Mucosa of stomach (tissue), 1 donor: ENCODE measurements around the gene TMA7.

Source experiments
- H3K27me3 ChIP-seq: one replicate; pipeline ENCODE4 v1.7.0; 2013; ENCODE audit warnings: mild to moderate bottlenecking, low read length; ENCODE audit not compliant: control insufficient read depth, insufficient read depth
- H3K36me3 ChIP-seq: one replicate; pipeline ENCODE4 v1.7.0; 2013; ENCODE audit warnings: low read length; ENCODE audit not compliant: control insufficient read depth, insufficient read depth
- H3K4me1 ChIP-seq: one replicate; pipeline ENCODE4 v1.7.0; 2013; ENCODE audit warnings: mild to moderate bottlenecking, low read length; ENCODE audit not compliant: control insufficient read depth, insufficient read depth
- H3K4me3 ChIP-seq: one replicate; pipeline ENCODE4 v1.7.0; 2013; ENCODE audit warnings: low read length
- H3K9ac ChIP-seq: one replicate; pipeline ENCODE4 v1.7.0; 2013; ENCODE audit warnings: mild to moderate bottlenecking, low read length, moderate library complexity
- H3K9me3 ChIP-seq: one replicate; pipeline ENCODE4 v1.7.0; 2013; ENCODE audit warnings: mild to moderate bottlenecking, low read length, moderate library complexity; ENCODE audit not compliant: control insufficient read depth
- donor health status: Pancreatic carcinoma.

The TMA7 gene

DNA sequence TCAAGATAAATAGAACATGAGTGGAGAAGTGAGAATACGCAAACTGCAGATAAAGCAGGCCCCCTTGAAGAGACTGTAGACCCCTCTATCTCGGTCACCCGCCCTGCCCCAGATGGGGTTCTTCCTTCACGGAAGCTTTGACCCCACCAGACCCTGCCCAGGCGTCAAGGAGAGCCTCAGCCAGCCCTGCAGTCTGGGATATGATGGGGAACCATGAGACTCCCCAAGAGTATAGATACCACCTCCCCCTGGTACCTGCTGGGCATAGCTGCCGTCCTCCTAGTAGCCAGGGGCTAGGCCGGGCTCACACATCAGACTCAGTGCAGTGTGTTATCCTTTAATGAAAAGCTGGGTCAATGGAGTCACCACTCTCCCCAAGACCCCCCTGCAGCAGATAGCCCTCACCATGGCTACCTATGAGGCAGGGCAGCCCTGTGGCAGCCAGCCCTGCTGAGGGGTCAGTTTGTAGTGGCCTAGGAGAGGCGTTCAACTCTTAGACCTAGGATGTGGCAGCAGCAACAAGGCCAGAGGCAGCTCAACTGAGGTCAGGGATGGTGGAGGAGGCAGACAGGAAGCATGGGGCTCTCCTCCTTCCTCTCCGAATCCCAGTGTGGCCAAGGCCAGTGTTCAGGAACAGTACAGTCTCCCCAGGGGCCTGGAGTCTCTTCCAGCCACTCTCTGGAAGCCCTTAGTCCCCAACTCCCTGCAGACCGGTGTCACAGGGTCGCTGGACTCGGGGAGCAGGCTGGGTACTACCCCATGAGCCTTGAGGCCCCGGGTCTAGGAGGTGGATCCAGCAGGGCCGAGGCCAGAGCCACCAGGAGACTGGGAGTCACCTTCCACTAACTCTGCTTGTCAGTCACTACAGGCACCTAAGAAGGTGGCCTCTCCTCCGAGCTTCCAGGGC, 36.3 kb upstream of the TMA7 start:
- no peaks in the 10 kb centered on the region for H3K9me3 ChIP-seq
- no peak overlapping the region for H3K9ac ChIP-seq
- no peak overlapping the region for H3K4me3 ChIP-seq
- H3K36me3 ChIP-seq, result peaks cover 2% of the 10 kb centered on the region
- no peaks in the 10 kb centered on the region for H3K4me1 ChIP-seq
- H3K27me3 ChIP-seq, result no peaks in the 10 kb centered on the region

DNA sequence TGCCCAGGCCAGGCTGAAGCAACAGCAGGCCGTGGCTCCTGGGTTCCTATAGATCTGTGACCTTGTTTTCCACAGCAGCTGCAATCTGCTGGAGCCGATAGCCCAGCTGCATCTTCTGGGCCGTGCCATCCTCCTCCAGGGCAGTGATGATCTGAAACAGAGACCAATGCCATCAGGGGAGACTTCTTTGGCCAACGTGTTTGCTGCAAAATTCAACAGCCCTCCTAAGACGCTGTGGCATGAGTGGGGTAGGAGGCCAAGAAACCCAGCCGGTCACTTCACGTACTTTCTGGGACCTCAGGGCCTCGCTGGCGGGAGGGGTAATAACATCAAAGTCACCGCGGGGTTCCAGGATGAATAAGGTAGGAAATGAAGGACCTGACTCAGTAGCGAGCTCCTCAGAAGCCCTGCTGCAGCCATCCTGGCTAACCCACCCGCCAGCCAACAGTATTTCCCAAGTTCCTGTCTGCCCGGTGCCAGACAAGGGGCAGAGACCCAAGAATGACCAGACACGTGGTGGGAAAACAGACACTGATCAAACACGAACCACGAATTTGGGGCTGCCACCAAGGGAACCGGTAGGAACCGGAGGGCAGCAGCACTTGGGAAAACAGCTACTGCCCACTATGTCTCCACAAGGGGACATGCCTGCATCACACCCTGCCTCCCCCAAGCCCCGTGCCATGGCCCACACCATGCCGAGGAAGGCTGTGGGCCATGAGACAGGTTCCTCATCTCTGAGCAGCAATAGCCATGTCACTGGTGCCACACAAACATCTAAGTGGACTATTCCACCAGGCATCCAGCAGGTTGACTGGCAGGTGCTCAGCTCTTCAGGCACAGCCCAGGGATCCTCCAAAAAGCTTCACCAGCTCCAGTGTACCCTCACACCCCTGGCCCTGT, 35.4 kb upstream of the TMA7 start:
- no peak overlapping the region for H3K9ac ChIP-seq
- H3K36me3 ChIP-seq, result peaks cover 4% of the 10 kb centered on the region

DNA sequence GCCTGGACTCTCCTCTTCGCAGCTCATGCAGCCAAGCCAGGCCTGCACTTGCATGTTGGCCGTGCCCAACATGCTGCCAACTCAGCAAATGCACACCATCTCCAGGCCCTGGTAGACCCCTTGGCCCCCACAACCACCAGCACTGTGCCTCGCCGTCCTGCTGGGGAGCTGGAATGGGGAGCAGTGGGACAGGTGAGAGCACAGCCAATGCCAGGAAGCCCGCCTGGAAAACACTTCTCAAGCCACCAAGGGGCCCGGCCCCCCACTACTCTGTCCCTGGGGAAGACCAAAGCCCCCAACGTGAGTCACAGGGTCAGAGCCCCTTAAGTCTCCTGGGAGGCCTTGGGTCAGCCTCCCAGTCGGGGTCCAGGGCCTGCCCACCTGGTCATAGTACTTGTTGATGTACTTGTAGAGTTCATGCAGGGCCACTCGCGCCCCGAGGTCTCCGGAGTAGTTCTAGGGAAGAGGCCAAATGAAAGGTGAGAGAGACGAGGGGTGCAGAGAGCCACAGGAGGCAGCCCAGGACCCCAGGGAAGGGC, 34.6 kb upstream of the TMA7 start:
- no peak overlapping the region for H3K9ac ChIP-seq

More for the DNA sequence above, 35.4 kb upstream of the TMA7 start:
- no peaks in the 10 kb centered on the region for H3K27me3 ChIP-seq
- no peaks in the 10 kb centered on the region for H3K9me3 ChIP-seq
- H3K4me3 ChIP-seq, result no peak overlapping the region
- H3K4me1 ChIP-seq, result no peaks in the 10 kb centered on the region

DNA sequence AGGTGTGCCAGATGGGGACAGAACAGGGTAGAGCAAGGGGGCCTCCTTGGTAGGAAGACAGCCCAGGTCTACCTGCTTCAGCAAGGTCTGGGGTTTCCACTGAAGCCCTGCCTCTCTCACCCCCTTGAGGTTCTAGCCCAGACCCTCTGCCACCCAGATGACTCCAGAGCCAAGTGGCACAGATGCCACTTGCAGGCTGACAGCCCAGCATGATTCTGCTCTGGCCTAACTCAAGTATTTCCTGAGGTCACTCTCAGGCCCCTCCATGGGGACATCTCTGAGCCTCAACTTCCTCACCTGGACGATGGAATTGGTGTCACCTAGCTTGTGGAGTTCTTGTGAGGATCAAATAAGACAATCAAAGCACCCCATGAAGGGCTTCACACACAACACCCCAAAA, 34.1 kb upstream of the TMA7 start:
- Histone ChIP-seq H3K4me1 (no peaks in the 10 kb centered on the region), H3K27me3 (no peaks in the 10 kb centered on the region), H3K9me3 (no peaks in the 10 kb centered on the region), H3K4me3 (no peak overlapping the region), H3K36me3 (peaks cover 12% of the 10 kb centered on the region), H3K9ac (no peak overlapping the region)

More for the DNA sequence above, 34.6 kb upstream of the TMA7 start:
- Histone ChIP-seq H3K4me3 (no peak overlapping the region), H3K9me3 (no peaks in the 10 kb centered on the region), H3K27me3 (no peaks in the 10 kb centered on the region), H3K36me3 (peaks cover 7% of the 10 kb centered on the region), H3K4me1 (no peaks in the 10 kb centered on the region)

DNA sequence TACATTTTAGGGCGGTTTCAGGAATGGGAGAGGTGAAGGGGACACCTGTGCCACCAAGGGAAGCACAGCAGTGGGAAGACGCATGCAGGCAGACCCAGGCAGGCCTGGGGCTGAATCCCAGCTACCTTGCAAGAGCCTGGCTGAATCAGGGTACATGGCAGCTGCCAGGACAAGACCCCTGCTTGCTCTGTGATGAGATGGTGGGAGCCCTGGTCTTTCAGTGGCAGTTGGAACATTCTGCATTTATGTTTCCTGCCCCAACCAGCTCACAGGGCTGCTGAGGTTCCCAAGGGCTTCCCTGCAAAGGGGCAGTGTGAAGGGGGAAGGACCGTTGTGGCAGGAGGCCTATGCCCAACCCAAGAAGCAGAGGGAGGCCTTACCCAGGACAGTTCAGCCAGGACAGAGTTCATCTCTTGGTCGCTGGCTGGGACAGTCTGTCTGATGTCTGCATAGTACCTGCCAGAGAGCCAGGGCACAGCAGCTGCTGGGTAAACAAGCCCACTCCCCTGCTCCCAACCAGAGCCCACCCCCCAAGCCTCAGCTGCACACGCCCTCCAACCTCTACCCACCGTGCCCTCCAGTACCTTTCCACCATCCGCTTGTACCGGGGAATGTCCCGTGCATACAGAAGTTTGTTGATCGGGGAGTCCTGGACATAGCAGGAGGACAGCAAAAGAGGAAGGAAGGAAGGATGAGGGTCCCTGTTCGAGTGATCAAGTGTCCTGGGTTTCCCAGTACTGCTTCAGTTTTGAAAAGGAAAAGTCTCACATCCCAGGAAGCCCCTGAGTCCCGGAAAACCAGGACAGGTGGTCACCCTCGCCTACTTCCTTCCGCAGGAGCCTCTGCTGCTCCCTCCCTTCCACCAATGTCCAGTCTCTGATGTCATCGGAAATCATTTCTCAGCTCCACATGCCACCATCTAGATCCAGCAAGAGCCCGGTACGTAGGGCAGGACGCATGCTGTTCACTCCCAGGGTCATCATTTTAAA, 33.3 kb upstream of the TMA7 start:
- H3K4me3 ChIP-seq, result no peak overlapping the region
- no peak overlapping the region for H3K9ac ChIP-seq
- H3K4me1 ChIP-seq, result no peaks in the 10 kb centered on the region
- no peaks in the 10 kb centered on the region for H3K27me3 ChIP-seq
- H3K36me3 ChIP-seq, result peaks cover 15% of the 10 kb centered on the region
- H3K9me3 ChIP-seq, result no peaks in the 10 kb centered on the region

DNA sequence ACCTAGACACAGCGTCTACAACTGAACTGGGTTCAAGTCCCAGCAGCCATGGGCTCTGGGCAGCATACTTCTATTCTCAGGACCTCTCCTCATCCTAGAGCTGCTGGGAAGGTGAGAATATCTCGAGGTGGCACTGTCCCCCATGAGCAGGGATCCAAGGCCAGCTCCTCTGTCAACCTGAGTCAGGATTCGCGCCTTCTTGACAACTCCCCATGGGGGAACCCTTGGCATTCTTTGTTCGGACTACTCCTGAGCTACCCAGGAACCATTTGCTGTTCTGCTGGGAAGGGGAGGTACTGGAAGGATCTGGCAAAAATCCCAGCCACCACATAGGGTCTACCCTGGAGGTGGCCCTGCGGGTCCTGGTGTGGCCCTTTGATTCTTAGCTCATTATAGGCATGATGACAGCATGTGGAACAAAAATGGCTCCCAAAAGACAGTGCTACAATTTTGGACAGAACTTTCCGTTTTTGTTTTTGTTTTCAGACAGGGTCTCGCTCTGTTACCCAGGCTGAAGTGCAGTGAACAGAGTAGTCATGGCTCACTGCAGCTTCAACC, 32.4 kb upstream of the TMA7 start:
- no peaks in the 10 kb centered on the region for H3K4me1 ChIP-seq
- H3K27me3 ChIP-seq, result no peaks in the 10 kb centered on the region
- no peak overlapping the region for H3K4me3 ChIP-seq
- H3K9ac ChIP-seq, result no peak overlapping the region
- peaks cover 22% of the 10 kb centered on the region for H3K36me3 ChIP-seq
- H3K9me3 ChIP-seq, result no peaks in the 10 kb centered on the region

DNA sequence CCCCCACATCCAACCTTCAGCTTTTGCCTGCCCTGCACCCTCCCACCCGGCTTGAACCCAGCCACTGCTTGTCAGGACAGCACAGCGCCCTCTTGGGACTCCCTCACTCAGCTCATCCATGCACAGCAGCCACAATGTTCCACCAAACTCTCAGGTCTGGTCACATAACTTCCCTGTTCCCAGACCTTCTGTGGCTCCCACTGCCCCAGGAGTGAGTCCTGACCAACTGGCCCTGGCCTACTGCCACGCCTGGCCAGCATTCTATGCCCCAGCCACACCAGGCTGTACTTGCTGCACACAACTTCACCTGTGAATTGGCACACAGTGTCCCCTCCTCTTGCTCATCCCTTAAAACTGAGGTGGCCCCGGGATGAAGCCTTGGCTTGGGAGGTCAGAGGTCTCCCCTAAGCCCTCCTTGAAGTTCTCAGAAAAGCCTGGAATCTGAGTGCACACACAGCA, 31.2 kb upstream of the TMA7 start:
- H3K9me3 ChIP-seq, result no peaks in the 10 kb centered on the region
- no peak overlapping the region for H3K4me3 ChIP-seq
- peaks cover 22% of the 10 kb centered on the region for H3K36me3 ChIP-seq
- no peaks in the 10 kb centered on the region for H3K27me3 ChIP-seq
- H3K4me1 ChIP-seq, result no peaks in the 10 kb centered on the region
- no peak overlapping the region for H3K9ac ChIP-seq

DNA sequence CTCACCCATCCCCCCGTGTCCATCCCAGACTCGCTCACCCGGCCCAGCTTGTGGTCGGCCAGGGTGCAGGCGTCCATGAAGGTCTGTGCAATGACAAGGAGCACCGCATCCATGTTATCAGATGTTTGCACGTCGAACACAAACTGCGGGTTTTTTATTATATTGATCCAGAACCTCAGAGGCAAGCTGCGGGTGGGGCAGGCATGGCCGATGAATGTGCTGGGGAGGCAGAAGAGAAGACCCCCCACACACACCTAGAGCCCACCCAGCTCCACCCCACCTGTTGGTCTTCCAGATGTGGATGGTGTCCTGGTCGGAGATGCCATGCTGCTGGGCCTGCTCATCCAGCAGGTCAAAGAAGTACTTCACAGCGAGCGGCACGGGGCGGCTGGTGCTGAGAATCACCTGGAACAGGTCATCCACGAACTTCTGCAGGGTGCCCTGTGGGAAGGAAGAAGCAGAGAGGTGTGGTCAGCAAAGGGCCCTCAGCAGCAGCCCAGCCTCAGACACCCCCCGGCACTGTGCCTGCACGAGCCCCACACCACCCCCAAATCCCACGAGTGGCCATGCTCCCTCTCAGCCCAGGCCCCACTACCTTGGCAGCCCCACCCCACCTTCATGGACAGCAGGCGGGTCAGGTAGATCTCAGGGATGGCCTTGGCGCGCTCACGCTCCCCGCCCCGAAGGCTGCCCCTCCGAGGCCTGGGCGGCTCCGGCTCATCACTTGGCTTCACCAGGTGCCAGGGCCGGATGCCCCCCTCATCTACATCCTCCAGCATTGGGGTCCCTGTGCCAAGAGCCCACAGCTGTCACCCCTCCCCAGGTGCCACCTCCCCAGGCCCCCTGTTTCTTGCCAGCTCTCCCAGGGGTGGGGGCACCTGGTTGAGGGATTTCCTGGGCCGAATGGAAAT, 30.5 kb upstream of the TMA7 start:
- Histone ChIP-seq H3K9me3 (no peaks in the 10 kb centered on the region), H3K4me3 (no peak overlapping the region), H3K9ac (no peak overlapping the region), H3K4me1 (no peaks in the 10 kb centered on the region), H3K36me3 (peaks cover 24% of the 10 kb centered on the region), H3K27me3 (no peaks in the 10 kb centered on the region)

DNA sequence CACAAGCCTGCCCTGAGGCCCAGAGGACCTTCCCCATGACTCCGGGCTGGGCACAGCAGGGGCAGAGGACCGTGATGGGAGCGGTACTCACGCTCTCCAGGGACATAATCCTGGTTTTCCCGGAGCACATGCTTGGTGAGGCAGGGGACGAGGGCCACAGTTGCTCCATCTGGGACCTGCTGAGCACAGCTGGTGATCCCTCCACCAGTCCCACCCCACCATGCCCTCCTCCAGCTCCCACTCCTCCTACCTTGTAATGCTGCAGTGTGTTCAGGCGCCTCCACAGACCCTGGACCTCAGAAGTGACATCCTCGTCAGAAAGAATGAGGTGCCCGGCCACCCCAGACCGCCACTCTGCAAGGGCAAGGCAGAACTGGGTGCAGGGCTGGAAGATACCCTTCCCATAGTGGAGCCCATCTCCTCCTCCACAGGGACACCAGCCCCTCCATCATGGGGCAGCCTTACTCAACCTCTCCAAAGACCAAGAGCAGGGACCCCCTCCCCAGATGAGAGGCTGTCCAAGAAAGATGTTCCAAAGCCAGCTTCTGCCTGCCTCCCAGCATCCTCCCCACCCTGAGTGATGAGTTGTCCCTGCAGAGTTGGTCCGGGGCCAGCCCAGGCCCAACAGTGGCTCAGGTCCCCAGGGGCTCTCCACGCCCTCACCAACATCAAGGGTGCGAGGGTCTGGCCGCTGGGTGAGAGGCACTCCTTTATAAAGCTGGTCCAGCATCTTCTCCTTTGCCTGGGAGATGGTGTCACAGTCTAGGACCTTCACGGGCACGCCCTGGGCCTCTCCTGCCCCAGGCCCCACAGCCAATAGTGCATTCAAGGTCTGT, 29.6 kb upstream of the TMA7 start:
- peaks cover 33% of the 10 kb centered on the region for H3K36me3 ChIP-seq
- no peak overlapping the region for H3K9ac ChIP-seq
- H3K9me3 ChIP-seq, result no peaks in the 10 kb centered on the region
- H3K4me3 ChIP-seq, result no peak overlapping the region
- no peaks in the 10 kb centered on the region for H3K4me1 ChIP-seq
- no peaks in the 10 kb centered on the region for H3K27me3 ChIP-seq
